ENCODE data around the gene CDC42BPB. TPM values are rescaled to one million over a fixed set of nuclear protein-coding genes. Genes with fewer than 3 reads are reported as not detected.

The CDC42BPB gene
- total RNA-seq, 1 experiment from 2014 or later = 84.4 TPM

- no peak overlapping the region for H3K27ac ChIP-seq (ENCODE audit: low read length)
- H3K27me3 ChIP-seq (ENCODE audit: control insufficient read depth, insufficient read depth, low read length) = no peaks in the 10 kb centered on the region
- BruUV-seq (replicated peaks) = no TSS peak
- no peak overlapping the region for H3K4me3 ChIP-seq (ENCODE audit: low read depth in 2 of 2, low read length in 2 of 2)
- no peaks in the 10 kb centered on the region for H3K36me3 ChIP-seq (ENCODE audit: control insufficient read depth, insufficient read depth, low read length)
- ChIA-PET POLR2A (interaction anchor here (0.6 kb wide), 1 partner anchor 137 kb away, joined by 3 read pairs; no protein-coding TSS in a partner anchor), CTCF (interaction anchor here (1.9 kb wide), 1 partner anchor 18 kb away, joined by 5 read pairs; no protein-coding TSS in a partner anchor)
- no peaks in the 10 kb centered on the region for H3K9me3 ChIP-seq (ENCODE audit: control insufficient read depth, insufficient read depth, low read depth, low read length)
- DNase-seq (ENCODE audit: low read depth, low spot score) (no peak), ATAC-seq (no peak)
- intact Hi-C loops (cut with micrococcal nuclease; ENCODE audit: unreplicated experiment) = no loop called here
- in situ Hi-C loops (cut with HindIII; ENCODE audit: low pct_unique_long_range_greater_than_20kb, low sequenced_read_pairs) = no loop called here
- H3K4me1 ChIP-seq (ENCODE audit: control insufficient read depth, insufficient read depth, low read length) = no peaks in the 10 kb centered on the region
- no peak for TF ChIP-seq REST (IDR thresholded peaks at IDR 0.05; ENCODE audit: insufficient read depth in 1 of 2, low read depth in 2 of 2, low read length in 1 of 2)
Measured at GRCh38 chr14:103087343-103087835, 30.0 kb upstream of the CDC42BPB start.

- Histone ChIP-seq H3K9me3 (ENCODE audit: control insufficient read depth, insufficient read depth, low read depth, low read length) (no peaks in the 10 kb centered on the region), H3K4me1 (ENCODE audit: control insufficient read depth, insufficient read depth, low read length) (no peaks in the 10 kb centered on the region), H3K27ac (ENCODE audit: low read length) (no peak overlapping the region), H3K27me3 (ENCODE audit: control insufficient read depth, insufficient read depth, low read length) (no peaks in the 10 kb centered on the region), H3K4me3 (ENCODE audit: low read depth in 2 of 2, low read length in 2 of 2) (no peak overlapping the region), H3K36me3 (ENCODE audit: control insufficient read depth, insufficient read depth, low read length) (no peaks in the 10 kb centered on the region)
- ChIA-PET POLR2A (interaction anchor here (0.6 kb wide), 1 partner anchor 138 kb away, joined by 3 read pairs; no protein-coding TSS in a partner anchor), CTCF (interaction anchor here (0.6 to 1.9 kb wide), 4 partner anchors 14 to 94 kb away, joined by 3 to 5 read pairs (median 4); no protein-coding TSS in a partner anchor)
- no TSS peak for BruUV-seq (replicated peaks)
- DNase-seq (ENCODE audit: low read depth, low spot score) (no peak), ATAC-seq (no peak)
- TF ChIP-seq CTCF (IDR thresholded peaks at IDR 0.05) = no peak
- TF ChIP-seq SIN3A (IDR thresholded peaks at IDR 0.05; ENCODE audit: borderline replicate concordance, insufficient read depth, low read depth, low read length) = no peak
- no peak for TF ChIP-seq TCF7L2 (IDR thresholded peaks at IDR 0.05; ENCODE audit: low read depth, low read length)
- TF ChIP-seq POLR2AphosphoS5 (IDR thresholded peaks at IDR 0.05; ENCODE audit: low read depth, low read length) = no peak
- no peak for TF ChIP-seq REST (IDR thresholded peaks at IDR 0.05; ENCODE audit: insufficient read depth in 1 of 2, low read depth in 2 of 2, low read length in 1 of 2)
- in situ Hi-C loops (cut with HindIII; ENCODE audit: low pct_unique_long_range_greater_than_20kb, low sequenced_read_pairs) = no loop called here
- intact Hi-C loops (cut with micrococcal nuclease; ENCODE audit: unreplicated experiment) = no loop called here
Measured at GRCh38 chr14:103086771-103087342, 29.5 kb upstream of the CDC42BPB start.

Data from Panc1 (cell line).